ENCODE results near the gene SPATA6L. TPM values are rescaled to one million over a fixed set of nuclear protein-coding genes. Genes with fewer than 3 reads are reported as not detected.

SPATA6L gene
- total RNA-seq, 1 donor from 2014 or later, result not detected

DNA sequence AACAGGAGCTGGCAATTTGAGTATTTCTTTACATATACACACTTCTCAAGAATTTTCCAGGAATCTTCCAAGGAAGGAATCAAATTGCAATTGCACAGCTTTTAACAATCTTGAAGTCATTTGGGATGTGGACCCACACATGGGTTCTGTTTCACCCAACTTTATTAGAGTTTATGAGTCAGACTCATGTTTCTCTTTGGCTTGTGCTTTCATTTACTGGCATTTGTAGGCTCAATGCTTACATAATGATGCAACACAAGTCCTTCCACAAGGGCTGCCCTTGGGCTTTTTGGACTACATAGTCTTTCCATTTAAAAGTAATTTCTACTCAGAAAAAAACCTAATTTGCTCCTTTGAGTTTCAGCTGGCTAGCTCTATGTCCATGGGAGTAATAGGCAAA, 8.5 kb upstream of the SPATA6L start:
- H3K9me3 ChIP-seq, result no peaks in the 10 kb centered on the region
- H3K27ac ChIP-seq, result no peak overlapping the region
- DNase-seq (ENCODE audit: low spot score in 2 of 2), result no peak
- H3K4me1 ChIP-seq, result peaks cover 0 to 4% of the 10 kb centered on the region in 2 donors
- intact Hi-C loops (cut with DNase I), result loop anchor here (5.0 kb wide), 3 partner anchors 377 to 1147 kb away; partner anchors contain the start of genes RFX3 and RIC1
- TF ChIP-seq, protein P1, sequence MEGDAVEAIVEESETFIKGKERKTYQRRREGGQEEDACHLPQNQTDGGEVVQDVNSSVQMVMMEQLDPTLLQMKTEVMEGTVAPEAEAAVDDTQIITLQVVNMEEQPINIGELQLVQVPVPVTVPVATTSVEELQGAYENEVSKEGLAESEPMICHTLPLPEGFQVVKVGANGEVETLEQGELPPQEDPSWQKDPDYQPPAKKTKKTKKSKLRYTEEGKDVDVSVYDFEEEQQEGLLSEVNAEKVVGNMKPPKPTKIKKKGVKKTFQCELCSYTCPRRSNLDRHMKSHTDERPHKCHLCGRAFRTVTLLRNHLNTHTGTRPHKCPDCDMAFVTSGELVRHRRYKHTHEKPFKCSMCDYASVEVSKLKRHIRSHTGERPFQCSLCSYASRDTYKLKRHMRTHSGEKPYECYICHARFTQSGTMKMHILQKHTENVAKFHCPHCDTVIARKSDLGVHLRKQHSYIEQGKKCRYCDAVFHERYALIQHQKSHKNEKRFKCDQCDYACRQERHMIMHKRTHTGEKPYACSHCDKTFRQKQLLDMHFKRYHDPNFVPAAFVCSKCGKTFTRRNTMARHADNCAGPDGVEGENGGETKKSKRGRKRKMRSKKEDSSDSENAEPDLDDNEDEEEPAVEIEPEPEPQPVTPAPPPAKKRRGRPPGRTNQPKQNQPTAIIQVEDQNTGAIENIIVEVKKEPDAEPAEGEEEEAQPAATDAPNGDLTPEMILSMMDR (IDR thresholded peaks at IDR 0.05), result no peak
- H3K36me3 ChIP-seq, result no peaks in the 10 kb centered on the region
- no peaks in the 10 kb centered on the region for H3K27me3 ChIP-seq
- H3K4me3 ChIP-seq, result no peak overlapping the region

DNA sequence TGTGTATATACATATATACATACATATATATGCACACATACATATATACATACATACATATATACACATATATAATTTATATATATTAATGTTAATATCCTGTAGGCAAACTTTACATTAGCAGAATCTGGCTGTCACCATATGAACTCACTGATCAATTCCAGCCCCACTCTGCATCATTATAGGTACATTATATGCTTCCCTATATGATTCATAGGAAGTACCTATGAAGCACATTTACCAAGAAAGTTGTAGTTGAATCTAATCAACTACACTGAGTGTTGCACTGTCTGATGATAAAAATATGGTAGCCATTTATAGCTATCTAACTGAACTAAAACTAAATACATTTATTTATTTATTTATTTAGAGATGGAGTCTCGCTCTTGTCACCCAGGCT, 5.5 kb upstream of the SPATA6L start:
- no peak for DNase-seq (ENCODE audit: low spot score in 2 of 2)
- Histone ChIP-seq H3K4me1 (no peaks in the 10 kb centered on the region), H3K27ac (no peak overlapping the region), H3K27me3 (no peaks in the 10 kb centered on the region), H3K9me3 (no peaks in the 10 kb centered on the region), H3K4me3 (no peak overlapping the region), H3K36me3 (no peaks in the 10 kb centered on the region)
- TF ChIP-seq, protein P1 (IDR thresholded peaks at IDR 0.05), result no peak
- intact Hi-C loops (cut with DNase I), result no loop called here

DNA sequence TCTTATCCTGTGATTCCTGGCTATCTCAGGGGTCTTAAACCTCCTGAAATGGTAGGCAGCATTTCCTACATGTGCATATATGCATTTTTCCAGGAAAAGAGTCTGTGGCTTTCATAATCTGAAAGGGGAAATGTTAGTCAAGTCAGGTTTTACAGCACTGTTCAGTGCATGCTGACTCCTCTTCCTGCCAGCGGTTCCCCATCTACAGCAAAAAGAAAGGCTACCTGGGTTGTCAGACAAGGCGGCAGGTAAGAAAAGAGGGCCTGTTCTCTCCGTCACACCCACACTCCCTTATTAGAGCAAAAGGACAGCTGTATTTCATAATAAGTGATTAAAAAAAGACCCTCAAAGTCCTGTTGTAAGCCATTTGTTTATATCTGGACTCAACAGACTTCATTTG, 4.3 kb upstream of the SPATA6L start:
- intact Hi-C loops (cut with DNase I), result no loop called here
- Histone ChIP-seq H3K4me1 (no peaks in the 10 kb centered on the region), H3K27ac (no peak overlapping the region), H3K9me3 (no peaks in the 10 kb centered on the region), H3K27me3 (no peaks in the 10 kb centered on the region), H3K4me3 (no peak overlapping the region), H3K36me3 (no peaks in the 10 kb centered on the region)
- no peak for DNase-seq (ENCODE audit: low spot score in 2 of 2)
- TF ChIP-seq, protein P1 (IDR thresholded peaks at IDR 0.05), result no peak

DNA sequence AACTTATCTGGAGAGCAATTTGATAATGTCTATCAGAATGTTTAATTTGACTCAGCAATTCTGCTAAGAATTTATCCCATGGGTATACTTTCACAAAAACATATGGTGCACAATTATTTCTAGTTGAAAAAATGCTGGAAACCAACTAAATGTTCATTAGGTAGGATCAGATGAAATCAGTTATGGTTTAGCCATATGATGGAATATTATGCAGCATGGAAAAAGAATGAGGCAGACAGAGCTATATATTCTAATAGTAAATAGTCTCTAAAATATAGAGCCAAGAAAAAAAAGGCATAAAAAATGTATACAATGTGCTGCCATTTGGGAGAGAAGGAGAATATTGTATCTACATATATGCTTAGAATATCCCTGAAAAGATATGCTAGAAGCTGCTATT, 3.6 kb upstream of the SPATA6L start:
- TF ChIP-seq, protein P1 (IDR thresholded peaks at IDR 0.05), result no peak

DNA sequence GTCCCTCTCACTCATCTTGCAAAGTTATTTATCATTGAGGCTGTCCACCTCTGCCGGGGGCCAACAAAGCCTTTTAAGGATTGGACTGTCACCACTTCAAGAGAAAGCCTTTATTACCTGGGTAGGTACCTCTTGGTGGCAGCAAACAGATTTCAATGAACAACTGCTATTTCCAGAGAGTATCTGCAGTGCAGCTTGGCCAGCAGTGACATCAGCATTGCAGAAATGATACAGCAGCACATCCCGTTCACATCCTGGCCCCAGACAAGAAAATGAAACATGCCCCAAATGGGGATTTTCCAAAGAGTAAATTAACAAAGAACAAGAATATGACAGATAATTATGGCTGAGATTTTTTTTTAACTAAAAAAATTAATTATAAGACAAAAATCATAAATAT, 2.3 kb upstream of the SPATA6L start:
- intact Hi-C loops (cut with DNase I), result loop anchor here (10.0 kb wide), 1 partner anchor 1346 kb away; the partner anchor contains the start of gene RANBP6
- TF ChIP-seq, protein P1 (IDR thresholded peaks at IDR 0.05), result no peak
- Histone ChIP-seq H3K4me3 (no peak overlapping the region), H3K27ac (no peak overlapping the region), H3K27me3 (no peaks in the 10 kb centered on the region), H3K9me3 (no peaks in the 10 kb centered on the region), H3K4me1 (peaks cover 0 to 8% of the 10 kb centered on the region in 2 donors), H3K36me3 (no peaks in the 10 kb centered on the region)
- no peak for DNase-seq (ENCODE audit: low spot score in 2 of 2)

More for the DNA sequence above, 3.6 kb upstream of the SPATA6L start:
- Histone ChIP-seq H3K9me3 (no peaks in the 10 kb centered on the region), H3K36me3 (no peaks in the 10 kb centered on the region), H3K27ac (no peak overlapping the region), H3K4me3 (no peak overlapping the region), H3K27me3 (no peaks in the 10 kb centered on the region), H3K4me1 (no peaks in the 10 kb centered on the region)
- no peak for DNase-seq (ENCODE audit: low spot score in 2 of 2)
- intact Hi-C loops (cut with DNase I), result loop anchor here (10.0 kb wide), 1 partner anchor 1345 kb away; the partner anchor contains the start of gene RANBP6

DNA sequence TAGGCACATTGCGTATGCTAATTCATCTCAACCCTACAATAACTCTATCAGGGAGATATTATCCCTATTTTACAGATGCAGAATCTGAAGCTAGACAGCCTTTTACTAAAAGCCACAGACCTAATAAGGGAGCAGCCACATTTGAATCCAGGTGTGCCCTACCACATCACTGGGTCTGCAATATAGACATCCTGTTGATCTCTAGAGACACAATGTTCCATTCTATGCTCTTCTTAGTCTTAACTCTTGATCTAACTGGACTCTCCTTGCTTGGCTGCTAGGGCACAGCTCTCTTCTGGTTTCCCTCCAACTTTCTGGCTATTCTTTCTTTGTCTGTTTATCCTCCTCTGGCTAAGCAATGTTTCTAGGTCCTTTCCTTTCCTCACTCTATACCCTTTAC, 1.4 kb upstream of the SPATA6L start:
- TF ChIP-seq, protein P1 (IDR thresholded peaks at IDR 0.05), result no peak
- Histone ChIP-seq H3K36me3 (no peaks in the 10 kb centered on the region), H3K27me3 (no peaks in the 10 kb centered on the region), H3K9me3 (no peaks in the 10 kb centered on the region), H3K27ac (no peak overlapping the region), H3K4me3 (no peak overlapping the region), H3K4me1 (peaks cover 7 to 13% of the 10 kb centered on the region in 2 donors)
- no peak for DNase-seq (ENCODE audit: low spot score in 2 of 2)
- intact Hi-C loops (cut with DNase I), result loop anchor here (10.0 kb wide), 1 partner anchor 1347 kb away; the partner anchor contains the start of gene RANBP6
